Peyer's patch (tissue), 4 donors: Measurements from ENCODE around the gene ABCC5. TPM values are rescaled to one million over a fixed set of nuclear protein-coding genes. Genes with fewer than 3 reads are reported as not detected.

Experiments used
- DNase-seq, 3 donors: peaks; one replicate each; pipeline ENCODE4 v3.0.0-alpha.2; 2017 to 2019
- H3K27ac ChIP-seq, 4 donors: fragments of 200-600 bp; sonication (generic); one replicate each; pipeline ENCODE4 v1.5.1; 2016 to 2019
- H3K27me3 ChIP-seq, 2 donors: fragments of 200-600 bp; sonication (generic); one replicate each; pipeline ENCODE4 v1.5.1; 2019
- H3K36me3 ChIP-seq, 3 donors: fragments of 200-600 bp; sonication (generic); one replicate each; pipeline ENCODE4 v1.5.1; 2016 to 2019
- H3K4me1 ChIP-seq, 4 donors: fragments of 200-600 bp; sonication (generic); one replicate each; pipeline ENCODE4 v1.5.1; 2016 to 2019
- H3K4me3 ChIP-seq, 4 donors: fragments of 200-600 bp; sonication (generic); 1 replicate in 3 of 4; 2 replicates in 1 of 4; pipeline ENCODE4 v1.5.1; 2016 to 2019; ENCODE audit warnings: mild to moderate bottlenecking in 1 of 4
- H3K9me3 ChIP-seq, 4 donors: fragments of 200-600 bp; sonication (generic); one replicate each; pipeline ENCODE4 v1.5.1; 2016 to 2019; ENCODE audit warnings: mild to moderate bottlenecking in 1 of 4
- POLR2A ChIP-seq, 2 donors: fragments of 450-650 bp; IDR thresholded peaks; one replicate each; pipeline ENCODE4 v1.5.1; 2017; ENCODE audit warnings: antibody characterized with exemption in 2 of 2, mild to moderate bottlenecking in 2 of 2, moderate library complexity in 2 of 2
- total RNA-seq, 4 donors: library from RNA; depleted of rRNA; stranded (reverse); fragments of >200 nt; gene quantifications; one replicate each; pipeline ENCODE4 v1.1.0, GENCODE V29; 2016
- TF ChIP-seq, protein P1 (sequence below), 6 experiments: fragments of 450-650 bp in 4 of 6; fragments of 200-600 bp in 2 of 6; sonication (generic) in 1 of 6; IDR thresholded peaks; one replicate each; pipeline ENCODE4 v1.5.1; 2017 to 2019; ENCODE audit warnings: antibody characterized with exemption in 6 of 6, mild to moderate bottlenecking in 3 of 6, moderate library complexity in 1 of 6

Gene ABCC5
- total RNA-seq, 4 donors from 2014 or later = 54.0 to 95.7 (median 82.1) TPM

DNA sequence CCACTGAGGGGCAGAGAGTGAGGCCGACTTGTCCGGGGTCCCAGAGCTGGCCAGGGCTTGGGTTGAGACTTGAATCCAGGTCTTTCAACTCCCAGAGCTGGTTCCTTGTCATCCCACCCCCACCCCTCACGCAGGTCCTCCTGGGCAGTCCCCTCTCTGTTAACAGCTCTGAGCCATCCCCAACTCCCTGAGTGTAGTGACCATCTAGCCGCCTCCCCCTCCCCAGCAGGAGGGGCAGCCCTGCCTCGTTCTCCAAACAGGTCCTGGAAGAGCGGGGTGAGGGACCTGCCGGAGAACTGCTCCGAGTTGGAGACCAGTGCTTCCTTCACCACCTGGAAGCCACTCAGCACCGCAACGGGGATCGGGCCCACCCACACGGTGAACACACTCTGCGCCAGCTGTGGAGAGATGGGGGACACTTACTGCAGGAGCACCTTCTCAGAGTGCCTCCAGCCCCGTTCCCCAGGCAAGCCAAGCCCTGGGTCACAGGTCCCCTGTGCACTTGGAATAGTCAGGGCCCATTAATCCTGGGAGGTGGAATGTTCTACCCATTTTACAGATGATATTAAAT lies 108.6 kb downstream of the ABCC5 start:
- TF ChIP-seq, protein P1, sequence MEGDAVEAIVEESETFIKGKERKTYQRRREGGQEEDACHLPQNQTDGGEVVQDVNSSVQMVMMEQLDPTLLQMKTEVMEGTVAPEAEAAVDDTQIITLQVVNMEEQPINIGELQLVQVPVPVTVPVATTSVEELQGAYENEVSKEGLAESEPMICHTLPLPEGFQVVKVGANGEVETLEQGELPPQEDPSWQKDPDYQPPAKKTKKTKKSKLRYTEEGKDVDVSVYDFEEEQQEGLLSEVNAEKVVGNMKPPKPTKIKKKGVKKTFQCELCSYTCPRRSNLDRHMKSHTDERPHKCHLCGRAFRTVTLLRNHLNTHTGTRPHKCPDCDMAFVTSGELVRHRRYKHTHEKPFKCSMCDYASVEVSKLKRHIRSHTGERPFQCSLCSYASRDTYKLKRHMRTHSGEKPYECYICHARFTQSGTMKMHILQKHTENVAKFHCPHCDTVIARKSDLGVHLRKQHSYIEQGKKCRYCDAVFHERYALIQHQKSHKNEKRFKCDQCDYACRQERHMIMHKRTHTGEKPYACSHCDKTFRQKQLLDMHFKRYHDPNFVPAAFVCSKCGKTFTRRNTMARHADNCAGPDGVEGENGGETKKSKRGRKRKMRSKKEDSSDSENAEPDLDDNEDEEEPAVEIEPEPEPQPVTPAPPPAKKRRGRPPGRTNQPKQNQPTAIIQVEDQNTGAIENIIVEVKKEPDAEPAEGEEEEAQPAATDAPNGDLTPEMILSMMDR (IDR thresholded peaks at IDR 0.05) = no peak
- no peak for TF ChIP-seq POLR2A (IDR thresholded peaks at IDR 0.05)
- Histone ChIP-seq H3K4me1 (no peaks in the 10 kb centered on the region), H3K27me3 (no peaks in the 10 kb centered on the region), H3K36me3 (no peaks in the 10 kb centered on the region), H3K4me3 (no peak overlapping the region), H3K27ac (no peak overlapping the region), H3K9me3 (no peaks in the 10 kb centered on the region)
- DNase-seq = no peak

DNA sequence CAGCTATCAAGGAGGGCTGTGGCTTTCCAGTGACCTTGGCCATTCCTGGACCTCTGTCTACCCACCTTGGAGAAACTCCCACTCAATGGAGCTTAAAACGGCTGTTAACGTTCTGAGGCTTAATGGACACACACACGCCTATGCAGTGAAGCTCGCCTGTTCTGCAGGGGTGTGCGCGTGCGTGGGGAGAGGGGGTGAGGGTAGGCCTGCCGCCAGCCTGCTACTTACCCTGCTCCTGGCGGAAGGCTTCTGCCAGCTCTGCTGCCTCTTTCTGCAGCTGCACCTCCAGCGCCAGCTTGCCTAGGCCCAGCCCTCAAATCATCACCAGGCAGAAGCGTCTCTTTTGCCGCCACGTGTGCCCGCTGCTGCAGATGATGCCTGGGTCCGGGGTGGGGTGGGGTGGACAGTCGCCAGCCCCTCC lies 109.8 kb downstream of the ABCC5 start:
- TF ChIP-seq, protein P1 (IDR thresholded peaks at IDR 0.05) = no peak
- Histone ChIP-seq H3K36me3 (no peaks in the 10 kb centered on the region), H3K9me3 (no peaks in the 10 kb centered on the region), H3K27me3 (no peaks in the 10 kb centered on the region), H3K4me3 (no peak overlapping the region), H3K4me1 (no peaks in the 10 kb centered on the region), H3K27ac (no peak overlapping the region)
- no peak for DNase-seq

DNA sequence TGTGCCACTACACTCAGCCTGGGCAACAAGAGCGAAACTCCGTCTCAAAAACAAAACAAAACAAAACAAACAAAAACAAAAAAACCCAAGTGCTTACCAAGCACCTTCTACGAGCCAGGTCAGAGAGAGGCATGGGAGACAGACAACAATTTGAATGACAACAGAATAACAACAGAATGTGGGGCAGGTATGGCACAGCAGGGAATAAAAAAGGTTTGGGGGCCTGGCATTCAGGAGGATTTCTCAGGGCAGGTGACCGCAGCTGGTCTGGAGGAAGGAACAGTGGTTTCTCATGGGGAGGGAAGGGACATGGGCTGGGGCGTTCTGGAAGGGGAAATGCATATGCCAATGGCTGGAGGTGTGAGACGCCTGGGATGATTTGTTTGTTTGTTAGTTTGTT lies 110.5 kb downstream of the ABCC5 start:
- no peak for DNase-seq
- no peak overlapping the region for H3K4me3 ChIP-seq
- TF ChIP-seq, protein P1 (IDR thresholded peaks at IDR 0.05) = no peak
- H3K4me1 ChIP-seq = no peaks in the 10 kb centered on the region
- H3K36me3 ChIP-seq = no peaks in the 10 kb centered on the region
- H3K9me3 ChIP-seq = no peaks in the 10 kb centered on the region
- no peaks in the 10 kb centered on the region for H3K27me3 ChIP-seq
- no peak overlapping the region for H3K27ac ChIP-seq

DNA sequence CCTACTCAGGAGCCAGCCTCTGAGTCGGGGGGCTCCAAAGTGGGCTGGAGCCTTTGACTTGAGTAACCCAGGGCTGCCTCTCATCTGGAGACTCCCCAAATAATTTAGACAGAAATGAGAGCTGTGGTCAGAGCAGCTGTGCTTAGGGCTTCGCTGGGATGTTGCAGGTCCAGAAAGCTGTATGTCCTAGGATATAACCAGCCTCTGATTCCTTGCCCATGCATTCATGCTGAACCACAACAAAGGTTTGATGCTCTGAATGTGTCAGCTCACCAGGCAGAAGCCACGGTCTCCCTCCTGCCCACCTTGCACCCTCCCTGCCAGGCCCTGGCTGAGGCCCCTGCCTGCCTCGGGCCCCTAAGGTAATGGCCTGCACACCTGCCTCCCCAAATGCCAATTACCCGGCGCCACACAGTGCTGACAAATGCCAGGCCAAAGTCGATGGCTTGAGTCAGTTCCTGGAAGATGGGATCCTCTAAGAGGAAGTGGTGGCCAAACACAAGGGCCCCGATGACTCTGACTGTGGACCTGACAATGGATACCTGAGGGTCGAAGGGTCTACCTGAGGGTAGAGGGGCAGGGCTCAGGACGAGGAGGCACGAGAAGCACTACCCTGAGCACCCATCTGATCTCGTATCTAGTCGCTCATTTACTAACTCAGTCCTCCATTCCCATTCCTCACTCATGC lies 111.3 kb downstream of the ABCC5 start:
- no peaks in the 10 kb centered on the region for H3K4me1 ChIP-seq

DNA sequence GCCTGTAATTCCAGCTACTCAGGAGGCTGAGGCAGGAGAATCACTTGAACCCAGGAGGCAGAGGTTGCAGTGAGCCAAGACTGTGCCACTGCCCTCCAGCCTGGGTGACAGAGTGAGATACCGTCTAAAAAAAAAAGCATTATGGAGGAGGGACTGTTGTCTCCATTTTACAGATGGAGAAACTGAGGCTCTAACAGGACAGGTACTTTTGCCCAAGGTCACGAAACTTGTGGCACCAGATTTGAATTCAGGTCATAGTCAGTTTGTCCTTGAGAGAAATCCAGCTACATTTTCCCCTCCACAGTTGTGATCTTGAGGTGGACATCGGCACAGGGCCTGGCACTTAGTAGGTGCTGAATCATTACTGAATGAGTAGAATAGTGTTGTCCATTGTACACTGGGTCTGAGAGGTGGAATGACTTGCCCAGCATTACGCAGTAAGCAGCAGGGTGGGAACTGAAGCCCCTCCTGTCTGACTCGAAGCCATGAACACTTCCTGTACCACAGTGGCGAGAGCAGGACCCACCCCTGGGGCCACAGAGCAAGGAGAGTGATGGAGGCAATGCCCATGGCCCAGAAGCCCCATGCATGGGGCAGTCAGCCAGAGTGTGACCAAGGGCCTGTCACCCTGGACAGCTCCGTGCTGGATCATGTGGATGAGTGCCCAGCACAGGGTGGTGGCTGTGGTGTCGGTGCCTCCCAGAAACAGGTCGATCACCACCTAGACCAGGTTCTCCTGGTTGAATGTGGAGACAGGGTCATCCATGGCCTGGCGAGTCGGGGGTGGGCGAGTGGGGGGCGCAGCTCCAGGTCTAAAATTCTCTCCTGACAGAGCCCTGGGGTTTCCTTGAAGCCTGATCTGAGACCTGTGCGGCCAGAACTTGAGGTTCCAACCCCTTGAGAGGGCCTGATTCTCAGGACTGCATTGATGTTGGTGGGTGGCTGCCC lies 112.6 kb downstream of the ABCC5 start:
- no peak for TF ChIP-seq POLR2A (IDR thresholded peaks at IDR 0.05)
- TF ChIP-seq, protein P1 (IDR thresholded peaks at IDR 0.05) = no peak
- Histone ChIP-seq H3K4me3 (no peak overlapping the region), H3K27me3 (no peaks in the 10 kb centered on the region), H3K36me3 (no peaks in the 10 kb centered on the region), H3K27ac (no peak overlapping the region), H3K4me1 (no peaks in the 10 kb centered on the region), H3K9me3 (no peaks in the 10 kb centered on the region)
- no peak for DNase-seq

More for the DNA sequence above, 111.3 kb downstream of the ABCC5 start:
- TF ChIP-seq, protein P1 (IDR thresholded peaks at IDR 0.05) = no peak
- no peak for TF ChIP-seq POLR2A (IDR thresholded peaks at IDR 0.05)
- Histone ChIP-seq H3K4me3 (no peak overlapping the region), H3K36me3 (no peaks in the 10 kb centered on the region), H3K27ac (no peak overlapping the region), H3K27me3 (no peaks in the 10 kb centered on the region), H3K9me3 (no peaks in the 10 kb centered on the region)
- no peak for DNase-seq
